OCI-LY1 (cell line): ENCODE measurements around the gene CFAP65.

Experiments used
- EZH2 ChIP-seq: fragments of 200-600 bp; sonication (generic), shearing (Covaris generic); IDR thresholded peaks from 2 replicates; pipeline ENCODE4 v1.8.0; 2017; ENCODE audit warnings: borderline replicate concordance, mixed run types, mild to moderate bottlenecking, antibody characterized with exemption, low read length, moderate library complexity, mixed read lengths
- TF ChIP-seq, protein P1 (sequence below): fragments of 200-600 bp; sonication (generic), shearing (Covaris generic); IDR thresholded peaks from 2 replicates; pipeline ENCODE4 v1.5.1; 2017; ENCODE audit warnings: mild to moderate bottlenecking, antibody characterized with exemption, low read length, moderate library complexity, mixed read lengths

DNA sequence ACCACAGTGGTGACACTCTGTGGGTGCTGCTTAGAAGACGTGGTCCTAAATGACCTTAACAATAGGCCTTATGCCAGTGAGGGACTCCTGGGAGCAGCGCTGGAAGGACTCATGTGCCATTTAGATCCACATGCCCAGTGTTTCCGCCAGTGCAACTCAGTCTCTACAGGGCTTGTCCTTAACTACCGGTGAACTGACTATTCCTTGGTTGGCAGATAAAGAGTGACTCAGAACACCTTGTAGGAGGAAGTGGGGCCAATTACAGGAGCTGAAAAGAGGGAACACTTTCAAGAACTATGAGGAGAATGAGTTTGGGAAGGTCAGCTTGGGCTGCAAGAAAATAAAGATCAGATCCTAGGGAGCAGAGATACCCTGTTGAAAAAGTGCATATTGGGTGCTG lies 83.6 kb downstream of the CFAP65 start:
- TF ChIP-seq, protein P1, sequence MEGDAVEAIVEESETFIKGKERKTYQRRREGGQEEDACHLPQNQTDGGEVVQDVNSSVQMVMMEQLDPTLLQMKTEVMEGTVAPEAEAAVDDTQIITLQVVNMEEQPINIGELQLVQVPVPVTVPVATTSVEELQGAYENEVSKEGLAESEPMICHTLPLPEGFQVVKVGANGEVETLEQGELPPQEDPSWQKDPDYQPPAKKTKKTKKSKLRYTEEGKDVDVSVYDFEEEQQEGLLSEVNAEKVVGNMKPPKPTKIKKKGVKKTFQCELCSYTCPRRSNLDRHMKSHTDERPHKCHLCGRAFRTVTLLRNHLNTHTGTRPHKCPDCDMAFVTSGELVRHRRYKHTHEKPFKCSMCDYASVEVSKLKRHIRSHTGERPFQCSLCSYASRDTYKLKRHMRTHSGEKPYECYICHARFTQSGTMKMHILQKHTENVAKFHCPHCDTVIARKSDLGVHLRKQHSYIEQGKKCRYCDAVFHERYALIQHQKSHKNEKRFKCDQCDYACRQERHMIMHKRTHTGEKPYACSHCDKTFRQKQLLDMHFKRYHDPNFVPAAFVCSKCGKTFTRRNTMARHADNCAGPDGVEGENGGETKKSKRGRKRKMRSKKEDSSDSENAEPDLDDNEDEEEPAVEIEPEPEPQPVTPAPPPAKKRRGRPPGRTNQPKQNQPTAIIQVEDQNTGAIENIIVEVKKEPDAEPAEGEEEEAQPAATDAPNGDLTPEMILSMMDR: no peak
- no peak for TF ChIP-seq EZH2
